MM.1S (cell line): ENCODE measurements around the gene RSL1D1.

Experiments used
- CTCF ChIP-seq: fragments of 300-600 bp; sonication (generic); IDR thresholded peaks from 2 replicates; pipeline ENCODE4 v1.5.1; 2016; ENCODE audit warnings: antibody characterized with exemption, low read length, mixed read lengths
- EZH2 ChIP-seq: fragments of 300-600 bp; sonication (generic); optimal IDR thresholded peaks from 2 replicates; pipeline ENCODE3; 2017; ENCODE audit warnings: low read depth, mild to moderate bottlenecking, antibody characterized with exemption, low read length, mixed read lengths
- EZH2phosphoT487 ChIP-seq: fragments of 300-600 bp; sonication (generic); IDR thresholded peaks from 2 replicates; pipeline ENCODE4 v1.6.1; 2018; ENCODE audit warnings: antibody characterized with exemption, low read length

GRCh38 chr16:11852092-11852809 lies 909 bp upstream of the RSL1D1 start:
- TF ChIP-seq EZH2: no peak
- no peak for TF ChIP-seq CTCF
- no peak for TF ChIP-seq EZH2phosphoT487
